H9 (cell line): ENCODE measurements around the gene TGFA. TPM values are rescaled to one million over a fixed set of nuclear protein-coding genes. Genes with fewer than 3 reads are reported as not detected.

Experiments
- DNase-seq: peaks from one replicate; pipeline ENCODE4 v3.0.0-alpha.2; 2017
- H2AFZ ChIP-seq: one replicate; pipeline ENCODE4 v1.6.1; 2013; ENCODE audit warnings: mild to moderate bottlenecking, low read length, control low read depth, moderate library complexity
- H2AK5ac ChIP-seq: 2 replicates; pipeline ENCODE4 v1.6.1; 2013; ENCODE audit warnings: low read length, control low read depth, mixed read lengths; ENCODE audit not compliant: insufficient read length
- H2BK120ac ChIP-seq: one replicate; pipeline ENCODE4 v1.6.1; 2013; ENCODE audit warnings: low read depth, mild to moderate bottlenecking, low read length, control low read depth, inconsistent platforms; ENCODE audit not compliant: poor library complexity, severe bottlenecking
- H2BK12ac ChIP-seq: 2 replicates; pipeline ENCODE4 v1.6.1; 2013; ENCODE audit warnings: low read length, control low read depth, mixed read lengths, low read depth; ENCODE audit not compliant: insufficient read length
- H2BK15ac ChIP-seq: 2 replicates; pipeline ENCODE4 v1.6.1; 2013; ENCODE audit warnings: low read depth, low read length, control low read depth
- H2BK20ac ChIP-seq: one replicate; pipeline ENCODE4 v1.6.1; 2013; ENCODE audit warnings: low read depth, mild to moderate bottlenecking, low read length, control low read depth, inconsistent platforms; ENCODE audit not compliant: poor library complexity, severe bottlenecking
- H2BK5ac ChIP-seq: 2 replicates; pipeline ENCODE4 v1.6.1; 2013; ENCODE audit warnings: low read length, control low read depth, mixed read lengths; ENCODE audit not compliant: insufficient read length
- H3K14ac ChIP-seq: 2 replicates; pipeline ENCODE4 v1.6.1; 2013; ENCODE audit warnings: low read length, control low read depth; ENCODE audit not compliant: insufficient read depth
- H3K18ac ChIP-seq: 2 replicates; pipeline ENCODE4 v1.6.1; 2013; ENCODE audit warnings: low read depth, mild to moderate bottlenecking, mixed read lengths, low read length, control low read depth; ENCODE audit not compliant: insufficient read length
- H3K23ac ChIP-seq: 2 replicates; pipeline ENCODE4 v1.6.1; 2013; ENCODE audit warnings: low read length, control low read depth, mixed read lengths, low read depth; ENCODE audit not compliant: insufficient read length
- H3K23me2 ChIP-seq: 2 replicates; pipeline ENCODE4 v1.6.1; 2013; ENCODE audit warnings: low read depth, mild to moderate bottlenecking, mixed read lengths, low read length, control low read depth; ENCODE audit not compliant: insufficient read length, poor library complexity, severe bottlenecking
- H3K27ac ChIP-seq: 2 replicates; pipeline ENCODE4 v1.5.1; 2013; ENCODE audit warnings: low read length, control low read depth, mixed read lengths, low read depth; ENCODE audit not compliant: insufficient read length
- H3K27me3 ChIP-seq: 2 replicates; pipeline ENCODE4 v1.6.1; 2013; ENCODE audit warnings: low read length, control low read depth, inconsistent platforms; ENCODE audit not compliant: insufficient read depth
- H3K4ac ChIP-seq: 2 replicates; pipeline ENCODE4 v1.6.1; 2013; ENCODE audit warnings: low read depth, mild to moderate bottlenecking, control low read depth, inconsistent platforms, low read length, moderate library complexity
- H3K4me1 ChIP-seq: 2 replicates; pipeline ENCODE4 v1.6.1; 2013; ENCODE audit warnings: low read length, control low read depth, inconsistent platforms; ENCODE audit not compliant: insufficient read depth
- H3K4me2 ChIP-seq: 2 replicates; pipeline ENCODE4 v1.6.1; 2013; ENCODE audit warnings: low read length, control low read depth, mixed read lengths; ENCODE audit not compliant: insufficient read length, insufficient read depth
- H3K56ac ChIP-seq: 2 replicates; pipeline ENCODE4 v1.6.1; 2013; ENCODE audit warnings: low read depth, mild to moderate bottlenecking, mixed read lengths, low read length, control low read depth; ENCODE audit not compliant: insufficient read length
- H3K79me1 ChIP-seq: 2 replicates; pipeline ENCODE4 v1.6.1; 2013; ENCODE audit warnings: low read depth, mild to moderate bottlenecking, moderate library complexity, low read length, control low read depth, inconsistent platforms; ENCODE audit not compliant: insufficient read depth, poor library complexity, severe bottlenecking
- H3K79me2 ChIP-seq: 2 replicates; pipeline ENCODE4 v1.6.1; 2013; ENCODE audit warnings: low read length, control low read depth, inconsistent platforms; ENCODE audit not compliant: insufficient read depth
- H3K9ac ChIP-seq: 2 replicates; pipeline ENCODE4 v1.6.1; 2013; ENCODE audit warnings: low read length, control low read depth, mixed read lengths; ENCODE audit not compliant: insufficient read length; ENCODE audit errors: extremely low read depth
- H3K9me3 ChIP-seq: one replicate; pipeline ENCODE4 v1.6.1; 2013; ENCODE audit warnings: low read depth, low read length, inconsistent platforms; ENCODE audit not compliant: control insufficient read depth
- H3T11ph ChIP-seq: one replicate; pipeline ENCODE4 v1.6.1; 2013; ENCODE audit warnings: mild to moderate bottlenecking, low read length, control low read depth, inconsistent platforms
- H4K20me1 ChIP-seq: one replicate; pipeline ENCODE4 v1.6.1; 2013; ENCODE audit not compliant: control insufficient read depth, insufficient read length, insufficient read depth
- H4K5ac ChIP-seq: 2 replicates; pipeline ENCODE4 v1.6.1; 2013; ENCODE audit warnings: low read depth, mild to moderate bottlenecking, mixed read lengths, low read length, control low read depth; ENCODE audit not compliant: insufficient read length
- H4K8ac ChIP-seq: replicated peaks from 2 replicates; pipeline ENCODE4 v1.6.1; 2013; ENCODE audit warnings: low read length, control low read depth, mixed read lengths, low read depth; ENCODE audit not compliant: insufficient read length
- H4K91ac ChIP-seq: 2 replicates; pipeline ENCODE4 v1.6.1; 2013; ENCODE audit warnings: low read depth, mild to moderate bottlenecking, moderate library complexity, mixed read lengths, low read length, control low read depth; ENCODE audit not compliant: insufficient read length
- H3K27ac Mint-ChIP-seq, 3 experiments: 2 replicates in 2 of 3; 3 replicates in 1 of 3; pipeline ENCODE4 v1.8.0; 2020 to 2021; ENCODE audit warnings: mixed read lengths in 3 of 3, mild to moderate bottlenecking in 1 of 3, moderate library complexity in 1 of 3
- H3K27me3 Mint-ChIP-seq: 2 replicates; pipeline ENCODE4 v1.8.0; 2021; ENCODE audit warnings: low read depth, mild to moderate bottlenecking, moderate library complexity, mixed read lengths
- H3K36me3 Mint-ChIP-seq, 3 experiments: 2 replicates in 2 of 3; 3 replicates in 1 of 3; pipeline ENCODE4 v1.8.0; 2020 to 2021; ENCODE audit warnings: low read depth in 3 of 3, mixed read lengths in 3 of 3; ENCODE audit not compliant: insufficient read depth in 1 of 3
- H3K4me1 Mint-ChIP-seq, 2 experiments: 2 replicates each; pipeline ENCODE4 v1.8.0; 2020; ENCODE audit warnings: mixed read lengths in 2 of 2
- H3K4me3 Mint-ChIP-seq, 2 experiments: 2 replicates in 1 of 2; 3 replicates in 1 of 2; pipeline ENCODE4 v1.8.0; 2020 to 2021; ENCODE audit warnings: mild to moderate bottlenecking in 2 of 2, mixed read lengths in 2 of 2, moderate library complexity in 1 of 2
- H3K9me3 Mint-ChIP-seq, 2 experiments: 2 replicates in 1 of 2; 3 replicates in 1 of 2; pipeline ENCODE4 v1.8.0; 2020; ENCODE audit warnings: mild to moderate bottlenecking in 2 of 2, mixed read lengths in 2 of 2, moderate library complexity in 1 of 2
- WGBS: extraction: QIAGEN DNeasy Blood & Tissue Kit; methylation state at CpG from one replicate; pipeline ENCODE4 v1.1.7; 2013; ENCODE audit warnings: missing lambda C conversion rate, low lambda C conversion rate, mixed read lengths; ENCODE audit not compliant: insufficient read length; ENCODE audit errors: extremely low coverage; 5-methylcytosine and 5-hydroxymethylcytosine counted together
- total RNA-seq: library from RNA; stranded (reverse); gene quantifications from 2 replicates; pipeline ENCODE4 v1.2.1, GENCODE V29; 2021
- TF ChIP-seq, protein P1 (sequence below): fragments of 200-600 bp; sonication (generic); conservative IDR thresholded peaks from 3 replicates; pipeline ENCODE4 v1.8.0; 2021; ENCODE audit warnings: antibody characterized with exemption, mild to moderate bottlenecking

The TGFA gene
- total RNA-seq, 1 experiment from 2014 or later = 3.3 TPM

DNA sequence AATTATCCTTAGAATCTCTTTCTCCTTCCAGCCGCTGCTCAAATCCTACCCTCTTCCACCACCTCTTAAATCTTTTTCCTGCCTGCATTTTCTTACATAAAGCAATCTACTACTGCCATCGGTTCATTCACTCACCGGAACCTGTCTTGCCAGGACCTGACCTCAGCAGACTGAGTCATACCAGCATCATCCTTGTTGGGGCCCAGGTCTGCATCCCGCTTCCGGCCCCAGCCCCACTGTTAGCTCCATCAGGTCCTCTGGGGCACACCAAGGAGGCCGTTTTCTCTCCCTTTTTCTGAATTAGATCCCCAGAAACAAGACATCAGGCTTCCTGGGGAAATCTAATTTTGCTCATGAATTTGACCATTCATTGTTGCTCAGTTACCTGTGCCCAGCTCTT is 42.7 kb upstream of the TGFA start:
- Histone ChIP-seq H2BK15ac (no peak overlapping the region), H2BK5ac (no peak overlapping the region), H3K14ac (no peak overlapping the region; the same call in 1 of the 2 replicates), H3K9me3 (no peaks in the 10 kb centered on the region), H3K18ac (no peak overlapping the region), H3K23ac (no peak overlapping the region), H3K79me1 (no peaks in the 10 kb centered on the region), H3K27ac (no peak overlapping the region), H3K4ac (no peak overlapping the region), H3K4me1 (no peaks in the 10 kb centered on the region), H4K5ac (no peak overlapping the region), H2BK20ac (no peak overlapping the region), H3T11ph (no peak overlapping the region), H3K9ac (no peak overlapping the region), H2AK5ac (no peak overlapping the region), H3K4me2 (no peak overlapping the region), H2BK120ac (no peak overlapping the region), H4K91ac (no peak overlapping the region), H3K79me2 (no peaks in the 10 kb centered on the region), H4K8ac (no peak overlapping the region), H3K56ac (no peak overlapping the region), H2BK12ac (no peak overlapping the region), H3K27me3 (no peaks in the 10 kb centered on the region), H3K23me2 (no peaks in the 10 kb centered on the region), H4K20me1 (no peaks in the 10 kb centered on the region), H2AFZ (no peak overlapping the region)
- TF ChIP-seq, protein P1, sequence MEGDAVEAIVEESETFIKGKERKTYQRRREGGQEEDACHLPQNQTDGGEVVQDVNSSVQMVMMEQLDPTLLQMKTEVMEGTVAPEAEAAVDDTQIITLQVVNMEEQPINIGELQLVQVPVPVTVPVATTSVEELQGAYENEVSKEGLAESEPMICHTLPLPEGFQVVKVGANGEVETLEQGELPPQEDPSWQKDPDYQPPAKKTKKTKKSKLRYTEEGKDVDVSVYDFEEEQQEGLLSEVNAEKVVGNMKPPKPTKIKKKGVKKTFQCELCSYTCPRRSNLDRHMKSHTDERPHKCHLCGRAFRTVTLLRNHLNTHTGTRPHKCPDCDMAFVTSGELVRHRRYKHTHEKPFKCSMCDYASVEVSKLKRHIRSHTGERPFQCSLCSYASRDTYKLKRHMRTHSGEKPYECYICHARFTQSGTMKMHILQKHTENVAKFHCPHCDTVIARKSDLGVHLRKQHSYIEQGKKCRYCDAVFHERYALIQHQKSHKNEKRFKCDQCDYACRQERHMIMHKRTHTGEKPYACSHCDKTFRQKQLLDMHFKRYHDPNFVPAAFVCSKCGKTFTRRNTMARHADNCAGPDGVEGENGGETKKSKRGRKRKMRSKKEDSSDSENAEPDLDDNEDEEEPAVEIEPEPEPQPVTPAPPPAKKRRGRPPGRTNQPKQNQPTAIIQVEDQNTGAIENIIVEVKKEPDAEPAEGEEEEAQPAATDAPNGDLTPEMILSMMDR = no peak
- WGBS = no CpG with 5 or more reads among the region's 6 CpGs
- H3K27me3 Mint-ChIP-seq = peaks cover 7% of the 10 kb centered on the region
- peak overlapping the region in 1 of 3 experiments; percentile 87; a peak in 1 of 7 replicates for H3K27ac Mint-ChIP-seq
- peaks cover 0 to 9% (median 9%) of the 10 kb centered on the region in 3 experiments; a peak in 3 of 7 replicates for H3K36me3 Mint-ChIP-seq
- H3K4me1 Mint-ChIP-seq = peaks cover 0 to 8% of the 10 kb centered on the region in 2 experiments; a peak in 2 of 4 replicates
- no peak overlapping the region for H3K4me3 Mint-ChIP-seq
- no peak for DNase-seq
- H3K9me3 Mint-ChIP-seq = peaks cover 2 to 4% of the 10 kb centered on the region in 2 experiments; a peak in 2 of 5 replicates
